GM13977 (cell line): ENCODE measurements around the gene PTGER1.
"Not testable (repeated sequence)": the region's sequence is repeated elsewhere in the genome, so short reads cannot be mapped to it uniquely, and the experiment has no call there.

Experiments used
- DNase-seq: peaks from one replicate; pipeline ENCODE4 v3.0.0; 2012; ENCODE audit warnings: low spot score
- in situ Hi-C: fragments of 300-500 bp; cut with MboI; formaldehyde crosslinking; loops from one replicate; pipeline ENCODE4 v1.12.0; 2022; ENCODE audit warnings: low sequenced_read_pairs, low pct_unique_long_range_greater_than_20kb, mixed read lengths, inconsistent platforms; ENCODE audit not compliant: unreplicated experiment
- TF ChIP-seq, protein P1 (sequence below): IDR thresholded peaks from 2 replicates; pipeline ENCODE4 v1.5.1; 2012; ENCODE audit warnings: mild to moderate bottlenecking, control low read depth; ENCODE audit not compliant: insufficient read depth; ENCODE audit errors: extremely low read depth, missing control alignments

PTGER1 gene

GRCh38 chr19:14510311-14511228, 35.4 kb upstream of the PTGER1 start:
- TF ChIP-seq, protein P1, sequence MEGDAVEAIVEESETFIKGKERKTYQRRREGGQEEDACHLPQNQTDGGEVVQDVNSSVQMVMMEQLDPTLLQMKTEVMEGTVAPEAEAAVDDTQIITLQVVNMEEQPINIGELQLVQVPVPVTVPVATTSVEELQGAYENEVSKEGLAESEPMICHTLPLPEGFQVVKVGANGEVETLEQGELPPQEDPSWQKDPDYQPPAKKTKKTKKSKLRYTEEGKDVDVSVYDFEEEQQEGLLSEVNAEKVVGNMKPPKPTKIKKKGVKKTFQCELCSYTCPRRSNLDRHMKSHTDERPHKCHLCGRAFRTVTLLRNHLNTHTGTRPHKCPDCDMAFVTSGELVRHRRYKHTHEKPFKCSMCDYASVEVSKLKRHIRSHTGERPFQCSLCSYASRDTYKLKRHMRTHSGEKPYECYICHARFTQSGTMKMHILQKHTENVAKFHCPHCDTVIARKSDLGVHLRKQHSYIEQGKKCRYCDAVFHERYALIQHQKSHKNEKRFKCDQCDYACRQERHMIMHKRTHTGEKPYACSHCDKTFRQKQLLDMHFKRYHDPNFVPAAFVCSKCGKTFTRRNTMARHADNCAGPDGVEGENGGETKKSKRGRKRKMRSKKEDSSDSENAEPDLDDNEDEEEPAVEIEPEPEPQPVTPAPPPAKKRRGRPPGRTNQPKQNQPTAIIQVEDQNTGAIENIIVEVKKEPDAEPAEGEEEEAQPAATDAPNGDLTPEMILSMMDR: no peak
- in situ Hi-C loops: no loop called here
- no peak for DNase-seq

- no peak for DNase-seq
- in situ Hi-C loops: no loop called here
- TF ChIP-seq, protein P1: no peak
These were observed 32.8 kb upstream of the PTGER1 start for GRCh38 chr19:14507704-14508542.

GRCh38 chr19:14505488-14506239, 30.5 kb upstream of the PTGER1 start:
- TF ChIP-seq, protein P1: peak; percentile 85
- in situ Hi-C loops: no loop called here
- DNase-seq: peak; percentile 86

DNA sequence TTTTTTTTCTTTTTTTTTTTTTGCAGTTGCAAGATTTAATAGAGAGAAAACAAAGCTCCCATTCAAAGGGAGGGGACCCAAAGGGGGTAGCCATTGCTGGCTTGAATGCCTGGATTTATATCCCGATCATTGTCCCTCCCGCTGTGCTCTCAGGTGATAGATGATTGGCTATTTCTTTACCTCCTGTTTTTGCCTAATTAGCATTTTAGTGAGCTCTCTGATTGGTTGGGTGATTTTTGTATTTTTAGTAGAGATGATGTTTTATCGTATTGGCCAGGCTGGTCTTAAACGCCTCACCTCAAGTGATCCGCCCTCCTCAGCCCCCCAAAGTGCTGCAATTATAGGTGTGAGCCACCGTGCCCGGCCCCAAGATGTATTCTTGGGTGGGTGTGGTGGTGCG, 29.4 kb upstream of the PTGER1 start:
- DNase-seq, in situ Hi-C loops: not testable (repeated sequence)

GRCh38 chr19:14503285-14503684, 28.1 kb upstream of the PTGER1 start:
- DNase-seq: no peak
- in situ Hi-C loops: no loop called here
- TF ChIP-seq, protein P1: no peak

- DNase-seq: no peak
- TF ChIP-seq, protein P1: no peak
- in situ Hi-C loops: no loop called here
These were observed 27.4 kb upstream of the PTGER1 start for GRCh38 chr19:14502334-14503092.
